BJ (cell line): Measurements from ENCODE around the gene MTUS2. TPM values are rescaled to one million over a fixed set of nuclear protein-coding genes. Genes with fewer than 3 reads are reported as not detected.

Experiments
- CTCF ChIA-PET: fragments of 350-600 bp; formaldehyde crosslinking; extraction: SDS; loops from one replicate; lab custom pipeline; 2021; ENCODE audit warnings: antibody characterized with exemption, inconsistent platforms; lab: Yijun Ruan, JAX
- POLR2A ChIA-PET: fragments of 300-600 bp; sonication (Branson Sonifier 250); formaldehyde crosslinking; extraction: SDS; loops from one replicate; lab custom pipeline; 2021; ENCODE audit warnings: antibody characterized with exemption; lab: Charles Lee
- DNase-seq: peaks from one replicate; pipeline ENCODE4 v3.0.0-alpha.2; 2011; ENCODE audit warnings: low read depth
- H3K27me3 ChIP-seq: 2 replicates; pipeline ENCODE4 v1.6.0; 2011; ENCODE audit warnings: low read length; ENCODE audit not compliant: control insufficient read depth, insufficient read depth
- H3K36me3 ChIP-seq: 2 replicates; pipeline ENCODE4 v1.5.1; 2011; ENCODE audit warnings: low read length; ENCODE audit not compliant: control insufficient read depth, insufficient read depth
- H3K4me3 ChIP-seq: 2 replicates; pipeline ENCODE4 v1.5.1; 2011; ENCODE audit warnings: low read depth, mild to moderate bottlenecking, control low read depth, low read length
- CTCF ChIP-seq: IDR thresholded peaks from 2 replicates; pipeline ENCODE4 v1.5.1; 2011; ENCODE audit warnings: low read depth, mild to moderate bottlenecking, control low read depth, inconsistent platforms, low read length, moderate library complexity; ENCODE audit not compliant: insufficient read depth
- polyA plus RNA-seq: library from polyadenylated mRNA; depleted of rRNA; stranded (reverse); fragments of >200 nt; gene quantifications from 2 replicates; pipeline ENCODE4 v1.2.3, GENCODE V29; 2011

MTUS2 gene
- polyA plus RNA-seq, 1 experiment: 0.05 TPM

GRCh38 chr13:29538652-29539040, 718.5 kb downstream of the MTUS2 start:
- DNase-seq: no peak
- POLR2A ChIA-PET: no interaction called here
- CTCF ChIA-PET: interaction anchor here (2.9 kb wide), 1 partner anchor 31 kb away, joined by 10 read pairs; no protein-coding TSS in a partner anchor
- Histone ChIP-seq H3K27me3 (no peaks in the 10 kb centered on the region), H3K36me3 (peaks cover 14% of the 10 kb centered on the region), H3K4me3 (no peak overlapping the region)
- TF ChIP-seq CTCF: no peak

- POLR2A ChIA-PET: no interaction called here
- Histone ChIP-seq H3K27me3 (no peaks in the 10 kb centered on the region), H3K36me3 (peaks cover 10% of the 10 kb centered on the region), H3K4me3 (no peak overlapping the region)
- TF ChIP-seq CTCF: no peak
- no peak for DNase-seq
- CTCF ChIA-PET: interaction anchor here (0.7 kb wide), 1 partner anchor 32 kb away, joined by 3 read pairs; no protein-coding TSS in a partner anchor
Observed at GRCh38 chr13:29539856-29540255, 719.7 kb downstream of the MTUS2 start.

GRCh38 chr13:29540334-29540733, 720.2 kb downstream of the MTUS2 start:
- no peak for TF ChIP-seq CTCF
- peaks cover 10% of the 10 kb centered on the region for H3K36me3 ChIP-seq
- POLR2A ChIA-PET: no interaction called here
- DNase-seq: no peak
- no peak overlapping the region for H3K4me3 ChIP-seq
- no peaks in the 10 kb centered on the region for H3K27me3 ChIP-seq
- CTCF ChIA-PET: interaction anchor here (0.7 kb wide), 1 partner anchor 32 kb away, joined by 3 read pairs; no protein-coding TSS in a partner anchor

- no peak for TF ChIP-seq CTCF
- DNase-seq: no peak
- Histone ChIP-seq H3K36me3 (peaks cover 8% of the 10 kb centered on the region), H3K27me3 (no peaks in the 10 kb centered on the region), H3K4me3 (no peak overlapping the region)
- ChIA-PET POLR2A (no interaction called here), CTCF (interaction anchor here (0.7 kb wide), 1 partner anchor 33 kb away, joined by 3 read pairs; no protein-coding TSS in a partner anchor)
Observed at GRCh38 chr13:29540799-29541198, 720.7 kb downstream of the MTUS2 start.

- no peaks in the 10 kb centered on the region for H3K27me3 ChIP-seq
- no peak for TF ChIP-seq CTCF
- no peak overlapping the region for H3K4me3 ChIP-seq
- ChIA-PET POLR2A (no interaction called here), CTCF (no interaction called here)
- H3K36me3 ChIP-seq: peaks cover 6% of the 10 kb centered on the region; the same call in 1 of the 2 replicates
- no peak for DNase-seq
Observed at GRCh38 chr13:29541400-29541799, 721.3 kb downstream of the MTUS2 start.
